ENCODE data around the gene CFAP74.

- TF ChIP-seq CTCF (IDR thresholded peaks at IDR 0.05; ENCODE audit: extremely low read depth in 1 of 2, insufficient read depth in 1 of 2, low read depth in 1 of 2, low read length in 2 of 2) (no peak), POLR2AphosphoS5 (IDR thresholded peaks at IDR 0.05; ENCODE audit: insufficient read depth, low read depth, low read length) (no peak), POLR2A (IDR thresholded peaks at IDR 0.05; ENCODE audit: low read depth, low read length) (no peak), EZH2 (IDR thresholded peaks at IDR 0.05; ENCODE audit: borderline replicate concordance, low read depth, low read length, severe bottlenecking) (no peak), MAX (IDR thresholded peaks at IDR 0.05; ENCODE audit: insufficient read depth, insufficient read length) (no peak), JUN (IDR thresholded peaks at IDR 0.05; ENCODE audit: borderline replicate concordance, insufficient read depth, insufficient read length, low read depth) (no peak), FOS (IDR thresholded peaks at IDR 0.05; ENCODE audit: borderline replicate concordance, insufficient read depth, low read length) (no peak)
Observed at GRCh38 chr1:1874901-1875300, 128.7 kb downstream of the CFAP74 start.

Data from endothelial cell of umbilical vein (primary cell).